ENCODE data around the gene ITPRIPL2. TPM values are rescaled to one million over a fixed set of nuclear protein-coding genes. Genes with fewer than 3 reads are reported as not detected.

ITPRIPL2 gene
- total and polyA plus RNA-seq, 2 of the 4 experiments (the other 2 are of a cell fraction): 9.2 to 11.1 TPM

DNA sequence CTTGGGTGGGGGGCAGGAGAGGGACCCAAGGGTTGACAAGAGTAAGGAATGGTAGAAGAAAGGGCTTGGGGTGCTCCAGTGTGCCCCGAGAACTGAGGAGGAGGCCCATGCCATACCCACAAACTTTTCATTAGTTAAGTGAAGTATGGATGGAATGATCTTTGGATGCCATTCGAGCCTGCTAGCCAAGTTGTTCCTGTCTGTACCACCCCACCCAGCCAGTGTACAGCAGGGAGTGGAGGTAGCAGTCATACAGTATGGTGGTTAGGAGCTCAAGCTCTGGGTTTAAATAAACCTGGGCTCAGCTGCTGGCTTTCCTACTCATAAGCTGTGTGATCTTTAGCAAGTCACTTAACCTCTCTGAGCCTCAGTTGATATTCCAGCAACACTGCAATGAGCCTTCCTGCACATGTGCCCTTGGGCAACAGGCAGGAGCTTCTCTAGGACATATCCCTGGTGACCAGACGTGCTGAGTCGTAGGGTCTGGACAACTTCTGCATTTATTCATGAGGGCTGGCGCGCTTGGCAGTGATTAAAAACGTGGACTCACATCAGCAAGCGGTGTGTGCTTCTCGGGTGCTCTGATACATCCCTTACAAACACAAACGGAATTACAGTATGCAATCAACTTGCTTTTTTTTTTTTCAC lies 22.9 kb downstream of the ITPRIPL2 start:
- Histone ChIP-seq H3K9me1 (ENCODE audit: insufficient read depth, low read length) (peaks cover 18% of the 10 kb centered on the region), H4K8ac (ENCODE audit: low read depth in 2 of 2, low read length in 2 of 2) (peak overlapping the region in 1 of 2 experiments; percentile 9; a peak in 1 of 4 replicates), H3K79me1 (ENCODE audit: low read depth in 1 of 2, low read length in 2 of 2) (peaks cover 0 to 12% of the 10 kb centered on the region in 2 experiments; a peak in 2 of 4 replicates), H3K23ac (ENCODE audit: low read depth, low read length) (no peak overlapping the region), H2BK5ac (ENCODE audit: low read depth, low read length, poor library complexity, severe bottlenecking) (no peak overlapping the region), H2AK9ac (replicated peaks; ENCODE audit: low read depth, low read length, poor library complexity) (no peak overlapping the region), H2AFZ (replicated peaks; ENCODE audit: low read length, poor library complexity) (no peak overlapping the region), H3K4me1 (ENCODE audit: control insufficient read depth, insufficient read depth, low read length) (peaks cover 31% of the 10 kb centered on the region), H3K4me3 (ENCODE audit: insufficient read depth, low read depth, low read length) (no peak overlapping the region), H2BK15ac (ENCODE audit: low read depth, low read length) (peak overlapping the region; percentile 19; the same call in 1 of the 3 replicates), H3K18ac (ENCODE audit: low read depth, low read length) (peak overlapping the region; percentile 18), H4K20me1 (ENCODE audit: insufficient read depth, low read length) (no peaks in the 10 kb centered on the region), H4K5ac (ENCODE audit: low read depth, low read length) (no peak overlapping the region), H2BK20ac (ENCODE audit: low read depth, low read length) (peak overlapping the region; percentile 57; the same call in 1 of the 2 replicates), H2AK5ac (ENCODE audit: low read depth, low read length) (peak overlapping the region; percentile 90; the same call in 1 of the 2 replicates), H3K14ac (replicated peaks; ENCODE audit: low read depth, low read length) (peak overlapping the region; percentile 46; the same call in 1 of the 2 replicates), H2BK120ac (ENCODE audit: low read depth, low read length) (peak overlapping the region; percentile 32; the same call in 1 of the 2 replicates), H3K27me3 (ENCODE audit: control insufficient read depth, insufficient read depth, low read length) (no peaks in the 10 kb centered on the region), H3K4ac (ENCODE audit: low read depth, low read length) (peak overlapping the region; percentile 38), H3K4me2 (ENCODE audit: low read depth, low read length) (peak overlapping the region; percentile 11; the same call in 1 of the 2 replicates), H4K91ac (ENCODE audit: insufficient read depth, low read depth, low read length) (0 out of 2 replicates have a peak overlapping the region, but pooled peaks have one; percentile 16), H3K36me3 (ENCODE audit: control insufficient read depth, insufficient read depth, low read length) (no peaks in the 10 kb centered on the region), H3K27ac (ENCODE audit: insufficient read depth, low read length) (peak overlapping the region; percentile 1; the same call in 1 of the 2 replicates), H3K56ac (ENCODE audit: extremely low read depth, insufficient read depth, low read length) (no peak overlapping the region), H3K9me3 (ENCODE audit: control insufficient read depth, insufficient read depth, low read length) (no peaks in the 10 kb centered on the region), H3K9ac (ENCODE audit: low read depth, low read length) (no peak overlapping the region)
- in situ Hi-C loops (cut with MboI; ENCODE audit: low sequenced_read_pairs): no loop called here
- TF ChIP-seq MAFK (IDR thresholded peaks at IDR 0.05; ENCODE audit: low read depth, low read length) (no peak), RAD21 (IDR thresholded peaks at IDR 0.05; ENCODE audit: low read length) (no peak), CHD1 (IDR thresholded peaks at IDR 0.05; ENCODE audit: low read depth, low read length) (no peak), BHLHE40 (IDR thresholded peaks at IDR 0.05; ENCODE audit: low read depth, low read length) (peak; percentile 29; the same call in 1 of the 2 replicates), RCOR1 (IDR thresholded peaks at IDR 0.05; ENCODE audit: insufficient replicate concordance, low read length) (peak; percentile 72)
- POLR2A ChIA-PET (ENCODE audit: unreplicated experiment): no interaction called here
- 62% methylated on average over 8 of the region's 10 CpGs; no CpG with 5 or more reads in 1 of the 2 experiments for WGBS, 2 experiments (ENCODE audit: extremely low coverage in 2 of 2, insufficient read length in 1 of 2)
- no TSS peak for BruUV-seq (replicated peaks)
- CTCF ChIA-PET: no interaction called here
- intact Hi-C loops (cut with micrococcal nuclease): no loop called here
- ATAC-seq (ENCODE audit: low read depth): peak; percentile 21; the same call in 1 of the 2 replicates
- DNase-seq: peak; percentile 53
- dilution Hi-C loops (cut with HindIII; ENCODE audit: low sequenced_read_pairs, unreplicated experiment): no loop called here
